Esophagus muscularis mucosa (tissue), 3 donors: ENCODE results near the gene DHX36.

Experiments used
- CTCF ChIP-seq, 3 experiments: fragments of 200-600 bp in 2 of 3; fragments of 450-650 bp in 1 of 3; sonication (generic) in 2 of 3; IDR thresholded peaks; one replicate each; pipeline ENCODE4 v1.5.1; 2017 to 2019; ENCODE audit warnings: antibody characterized with exemption in 3 of 3, mild to moderate bottlenecking in 2 of 3, moderate library complexity in 1 of 3
- POLR2A ChIP-seq: fragments of 450-650 bp; IDR thresholded peaks from one replicate; pipeline ENCODE4 v1.6.1; 2017; ENCODE audit warnings: antibody characterized with exemption, moderate library complexity, mild to moderate bottlenecking, low read depth

- TF ChIP-seq POLR2A, result no peak
- TF ChIP-seq CTCF (IDR thresholded peaks at IDR 0.05), result no peak
Observed at GRCh38 chr3:154236331-154236730, 88.0 kb downstream of the DHX36 start.
